Measurements from ENCODE around the gene RPP25L. TPM values are rescaled to one million over a fixed set of nuclear protein-coding genes. Genes with fewer than 3 reads are reported as not detected.

Gene RPP25L
- total and polyA plus RNA-seq, 9 of the 15 experiments (the other 6 are each of a cell fraction or from before 2014, with no cell fraction given) = 16.3 to 43.7 (median 29.0) TPM

GRCh38 chr9:34651876-34652601, 40.1 kb upstream of the RPP25L start, which contains the start of gene IL11RA (continued):
- TF ChIP-seq SOX6 (IDR thresholded peaks at IDR 0.05) (0 out of 2 replicates have a peak, but pooled peaks have one; percentile 23), ZNF277 (CRISPR knock-in tag; IDR thresholded peaks at IDR 0.05; ENCODE audit: borderline replicate concordance) (no peak), HES1 (IDR thresholded peaks at IDR 0.05; ENCODE audit: low read depth) (no peak), RBFOX2 (IDR thresholded peaks at IDR 0.05; ENCODE audit: low read depth, low read length) (peak; percentile 67), SMAD3 (CRISPR knock-in tag; conservative IDR thresholded peaks at IDR 0.05) (no peak), FIP1L1 (IDR thresholded peaks at IDR 0.05; ENCODE audit: low read depth, low read length, poor library complexity, severe bottlenecking) (no peak), E2F3 (CRISPR knock-in tag; IDR thresholded peaks at IDR 0.05) (no peak), TAF9B (IDR thresholded peaks at IDR 0.05; ENCODE audit: partially characterized antibody) (no peak), HDAC1 (IDR thresholded peaks at IDR 0.05) (peak in 1 of 2 experiments; percentile 87; a peak in 2 of 4 replicates), HNRNPLL (IDR thresholded peaks at IDR 0.05; ENCODE audit: low read depth, low read length, poor library complexity, severe bottlenecking) (no peak), ATF3 (IDR thresholded peaks at IDR 0.05) (no peak), ATF3 (CRISPR knock-in tag; conservative IDR thresholded peaks at IDR 0.05) (no peak), IRF2 (CRISPR knock-in tag; IDR thresholded peaks at IDR 0.05) (no peak), EHMT2 (IDR thresholded peaks at IDR 0.05) (no peak), ZNF436 (CRISPR knock-in tag; IDR thresholded peaks at IDR 0.05) (no peak), PHF8 (IDR thresholded peaks at IDR 0.05; ENCODE audit: borderline replicate concordance, low read length) (peak; percentile 44; the same call in 1 of the 2 replicates), RBM34 (IDR thresholded peaks at IDR 0.05; ENCODE audit: borderline replicate concordance, insufficient read depth, low read length) (no peak), MYBL2 (IDR thresholded peaks at IDR 0.05; ENCODE audit: low read depth) (no peak), MYBL2 (CRISPR knock-in tag; IDR thresholded peaks at IDR 0.05; ENCODE audit: borderline replicate concordance) (no peak), FOXJ2 (tag; IDR thresholded peaks at IDR 0.05) (no peak), CTCF (IDR thresholded peaks at IDR 0.05 in 2 of 3, conservative IDR thresholded peaks at IDR 0.05 in 1 of 3; ENCODE audit: insufficient read depth in 2 of 3, low read depth in 1 of 3, low read length in 3 of 3) (peak; percentile 7 to 29 (median 20); a peak in 3 of 6 replicates), ZNF644 (tag; IDR thresholded peaks at IDR 0.05; ENCODE audit: low read depth) (no peak), ZNF79 (CRISPR knock-in tag; IDR thresholded peaks at IDR 0.05; ENCODE audit: low read depth) (no peak), ZFX (CRISPR knock-in tag; IDR thresholded peaks at IDR 0.05) (peak; percentile 44)

Data from K562 (cell line).